HG03442 (cell line): Measurements from ENCODE around the gene PPARA.

ENCODE experiments used
- ATAC-seq: cut with Tn5 transposase; IDR thresholded peaks from one replicate; pipeline ENCODE4 v1.9.1; 2021; ENCODE audit warnings: mild to moderate bottlenecking, moderate library complexity; ENCODE audit not compliant: unreplicated experiment

The PPARA gene

GRCh38 chr22:46113910-46114517, 36.3 kb upstream of the PPARA start:
- no peak for ATAC-seq

GRCh38 chr22:46114518-46115387, 35.6 kb upstream of the PPARA start:
- no peak for ATAC-seq

GRCh38 chr22:46115388-46115678, 35.0 kb upstream of the PPARA start:
- no peak for ATAC-seq

GRCh38 chr22:46115755-46116490, 34.4 kb upstream of the PPARA start:
- ATAC-seq = no peak

GRCh38 chr22:46116491-46116958, 33.8 kb upstream of the PPARA start:
- no peak for ATAC-seq

- no peak for ATAC-seq
These were observed 32.8 kb upstream of the PPARA start for GRCh38 chr22:46117206-46118199.

GRCh38 chr22:46119093-46119728, 31.1 kb upstream of the PPARA start:
- ATAC-seq = no peak

GRCh38 chr22:46119729-46120419, 30.5 kb upstream of the PPARA start:
- ATAC-seq = no peak

GRCh38 chr22:46120420-46120737, 29.9 kb upstream of the PPARA start:
- no peak for ATAC-seq

GRCh38 chr22:46121079-46121478, 29.2 kb upstream of the PPARA start:
- ATAC-seq = no peak

GRCh38 chr22:46121523-46122287, 28.6 kb upstream of the PPARA start:
- ATAC-seq = no peak

- no peak for ATAC-seq
These were observed 27.8 kb upstream of the PPARA start for GRCh38 chr22:46122511-46122971.

- ATAC-seq = no peak
These were observed 27.2 kb upstream of the PPARA start for GRCh38 chr22:46122980-46123693.

GRCh38 chr22:46123694-46124382, 26.5 kb upstream of the PPARA start:
- no peak for ATAC-seq

GRCh38 chr22:46124383-46125144, 25.8 kb upstream of the PPARA start:
- ATAC-seq = no peak

- ATAC-seq = no peak
These were observed 25.0 kb upstream of the PPARA start for GRCh38 chr22:46125311-46125710.
